Thoracic aorta (tissue), 2 donors: Measurements from ENCODE around the gene TNIK. TPM values are rescaled to one million over a fixed set of nuclear protein-coding genes. Genes with fewer than 3 reads are reported as not detected.

Experiments
- ATAC-seq: fragments of 150-250 bp; one replicate; pipeline ENCODE4 v1.8.0; 2017; ENCODE audit warnings: low read depth; ENCODE audit not compliant: insufficient number of reproducible peaks, low FRiP score
- DNase-seq: peaks from one replicate; pipeline ENCODE4 v3.0.0-alpha.2; 2020; ENCODE audit warnings: low spot score
- H3K27ac ChIP-seq, 2 donors: fragments of 200-600 bp; sonication (generic); 1 replicate in 1 of 2; 2 replicates in 1 of 2; pipeline ENCODE4 v1.5.1; 2016; ENCODE audit warnings: mild to moderate bottlenecking in 2 of 2, moderate library complexity in 2 of 2
- H3K27me3 ChIP-seq: fragments of 200-600 bp; sonication (generic); replicated peaks from 2 replicates; pipeline ENCODE4 v1.6.0; 2016; ENCODE audit warnings: mild to moderate bottlenecking; ENCODE audit not compliant: insufficient read depth
- H3K36me3 ChIP-seq: fragments of 200-600 bp; sonication (generic); one replicate; pipeline ENCODE4 v1.5.1; 2016
- H3K4me1 ChIP-seq, 2 donors: fragments of 200-600 bp; sonication (generic); 1 replicate in 1 of 2; 2 replicates in 1 of 2; pipeline versions ENCODE4 v1.5.1 to v1.6.0; 2016; ENCODE audit warnings: low read depth in 2 of 2, mild to moderate bottlenecking in 1 of 2; ENCODE audit not compliant: control insufficient read depth in 1 of 2
- H3K4me3 ChIP-seq: fragments of 200-600 bp; sonication (generic); 2 replicates; pipeline ENCODE4 v1.5.1; 2016; ENCODE audit warnings: mild to moderate bottlenecking
- H3K9me3 ChIP-seq: fragments of 200-600 bp; sonication (generic); 2 replicates; pipeline ENCODE4 v1.5.1; 2016
- total RNA-seq, 2 donors: library from RNA; depleted of rRNA; stranded (reverse); fragments of >200 nt; gene quantifications; one replicate each; pipeline versions ENCODE4 v1.1.0 to v1.2.3, GENCODE V29; 2016
- TF ChIP-seq, protein P1 (sequence below): fragments of 200-600 bp; sonication (generic); IDR thresholded peaks from one replicate; pipeline ENCODE4 v1.5.1; 2019; ENCODE audit warnings: antibody characterized with exemption

TNIK gene
- total RNA-seq, 2 donors from 2014 or later = 18.3 to 21.7 TPM

GRCh38 chr3:171346019-171346418 lies 114.2 kb downstream of the TNIK start:
- no peak for ATAC-seq

DNA sequence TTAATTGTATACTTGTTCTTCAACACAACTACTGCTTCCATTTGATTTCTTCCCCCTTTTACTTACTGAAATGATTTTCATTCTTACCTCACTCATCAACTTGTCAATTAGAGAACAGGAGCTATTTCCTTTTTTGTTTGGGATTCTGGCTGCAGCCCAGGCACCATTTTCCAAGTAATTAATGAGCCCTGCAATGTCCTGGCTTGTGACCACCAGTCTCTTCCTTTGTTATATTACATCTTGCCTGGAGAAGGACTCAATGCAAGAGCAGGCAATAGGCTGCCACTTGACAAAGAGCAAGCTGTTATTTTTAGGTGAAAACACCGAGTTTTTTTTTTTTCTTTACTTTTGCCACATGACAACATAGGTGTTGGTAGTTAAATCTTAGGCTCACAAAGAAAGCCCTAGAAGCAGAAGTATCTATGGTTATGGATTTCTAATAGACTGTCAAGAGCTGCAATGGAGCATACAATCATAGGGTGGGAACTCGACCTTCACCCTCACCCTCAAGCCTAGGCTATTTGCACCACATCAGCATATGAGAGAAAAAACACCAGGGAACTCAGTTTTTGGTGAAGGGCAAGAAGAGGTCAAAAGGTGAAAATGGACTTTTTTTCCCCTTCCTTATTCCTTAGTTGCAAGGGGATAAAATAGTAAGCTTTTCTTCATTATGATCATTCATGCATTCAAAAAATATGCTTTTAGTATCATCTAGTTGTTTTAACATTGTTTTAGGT lies 114.9 kb downstream of the TNIK start:
- Histone ChIP-seq H3K4me3 (no peak overlapping the region), H3K27ac (no peak overlapping the region), H3K9me3 (no peaks in the 10 kb centered on the region), H3K36me3 (no peaks in the 10 kb centered on the region), H3K4me1 (peaks cover 8 to 27% of the 10 kb centered on the region in 2 donors), H3K27me3 (no peaks in the 10 kb centered on the region)
- ATAC-seq (no peak), DNase-seq (no peak)
- TF ChIP-seq, protein P1, sequence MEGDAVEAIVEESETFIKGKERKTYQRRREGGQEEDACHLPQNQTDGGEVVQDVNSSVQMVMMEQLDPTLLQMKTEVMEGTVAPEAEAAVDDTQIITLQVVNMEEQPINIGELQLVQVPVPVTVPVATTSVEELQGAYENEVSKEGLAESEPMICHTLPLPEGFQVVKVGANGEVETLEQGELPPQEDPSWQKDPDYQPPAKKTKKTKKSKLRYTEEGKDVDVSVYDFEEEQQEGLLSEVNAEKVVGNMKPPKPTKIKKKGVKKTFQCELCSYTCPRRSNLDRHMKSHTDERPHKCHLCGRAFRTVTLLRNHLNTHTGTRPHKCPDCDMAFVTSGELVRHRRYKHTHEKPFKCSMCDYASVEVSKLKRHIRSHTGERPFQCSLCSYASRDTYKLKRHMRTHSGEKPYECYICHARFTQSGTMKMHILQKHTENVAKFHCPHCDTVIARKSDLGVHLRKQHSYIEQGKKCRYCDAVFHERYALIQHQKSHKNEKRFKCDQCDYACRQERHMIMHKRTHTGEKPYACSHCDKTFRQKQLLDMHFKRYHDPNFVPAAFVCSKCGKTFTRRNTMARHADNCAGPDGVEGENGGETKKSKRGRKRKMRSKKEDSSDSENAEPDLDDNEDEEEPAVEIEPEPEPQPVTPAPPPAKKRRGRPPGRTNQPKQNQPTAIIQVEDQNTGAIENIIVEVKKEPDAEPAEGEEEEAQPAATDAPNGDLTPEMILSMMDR = no peak

More at GRCh38 chr3:171346019-171346418, 114.2 kb downstream of the TNIK start:
- no peak for DNase-seq
- TF ChIP-seq, protein P1 = no peak
- H3K27ac ChIP-seq = no peak overlapping the region
- no peaks in the 10 kb centered on the region for H3K36me3 ChIP-seq
- H3K4me3 ChIP-seq = no peak overlapping the region
- H3K9me3 ChIP-seq = no peaks in the 10 kb centered on the region
- H3K4me1 ChIP-seq = peaks cover 8 to 27% of the 10 kb centered on the region in 2 donors
- H3K27me3 ChIP-seq = no peaks in the 10 kb centered on the region

- Histone ChIP-seq H3K27me3 (no peaks in the 10 kb centered on the region), H3K4me1 (peaks cover 8 to 20% of the 10 kb centered on the region in 2 donors), H3K36me3 (no peaks in the 10 kb centered on the region), H3K4me3 (no peak overlapping the region), H3K27ac (no peak overlapping the region), H3K9me3 (no peaks in the 10 kb centered on the region)
- TF ChIP-seq, protein P1 = no peak
- ATAC-seq (no peak), DNase-seq (no peak)
Observed at GRCh38 chr3:171343693-171344092, 116.5 kb downstream of the TNIK start.

GRCh38 chr3:171342783-171343420 lies 117.3 kb downstream of the TNIK start:
- TF ChIP-seq, protein P1 = no peak
- ATAC-seq = no peak
- H3K27me3 ChIP-seq = no peaks in the 10 kb centered on the region

DNA sequence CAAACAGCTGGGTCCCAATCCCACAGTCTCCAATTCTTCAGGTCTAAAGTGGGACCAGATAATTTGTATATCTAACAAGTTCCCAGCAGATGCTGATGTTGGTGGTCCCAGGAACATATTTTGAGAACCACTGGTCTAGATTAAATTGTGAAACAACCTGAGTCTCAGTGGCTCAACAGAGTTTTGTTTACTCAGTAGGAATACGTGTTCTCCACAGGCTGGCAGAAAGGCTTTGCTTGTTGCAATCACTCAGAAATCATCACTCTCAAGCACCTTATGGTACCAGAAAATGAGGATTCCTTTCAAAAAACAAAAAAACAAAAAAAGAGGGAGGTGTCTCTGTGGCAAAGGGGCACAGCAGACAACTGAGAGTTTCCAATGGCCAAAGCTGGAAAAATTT lies 118.0 kb downstream of the TNIK start:
- Histone ChIP-seq H3K4me3 (no peak overlapping the region), H3K9me3 (no peaks in the 10 kb centered on the region), H3K27ac (no peak overlapping the region), H3K4me1 (peaks cover 0 to 6% of the 10 kb centered on the region in 2 donors), H3K36me3 (no peaks in the 10 kb centered on the region), H3K27me3 (no peaks in the 10 kb centered on the region)
- TF ChIP-seq, protein P1 = no peak
- DNase-seq = no peak
- no peak for ATAC-seq

More at GRCh38 chr3:171342783-171343420, 117.3 kb downstream of the TNIK start:
- H3K27ac ChIP-seq = no peak overlapping the region
- H3K9me3 ChIP-seq = no peaks in the 10 kb centered on the region
- peaks cover 5 to 13% of the 10 kb centered on the region in 2 donors for H3K4me1 ChIP-seq
- no peak overlapping the region for H3K4me3 ChIP-seq
- no peak for DNase-seq
- no peaks in the 10 kb centered on the region for H3K36me3 ChIP-seq
